Ammon's horn (tissue), 1 donor: ENCODE data around the gene PDE4D.
A peak's percentile ranks its signal among the peaks of the same experiment; 100 is the strongest.
"Not testable (repeated sequence)": the region's sequence is repeated elsewhere in the genome, so short reads cannot be mapped to it uniquely, and the experiment has no call there.

Experiments used
- DNase-seq: peaks from one replicate; pipeline ENCODE4 v3.0.0-alpha.2; 2016; ENCODE audit warnings: low spot score

PDE4D gene

DNA sequence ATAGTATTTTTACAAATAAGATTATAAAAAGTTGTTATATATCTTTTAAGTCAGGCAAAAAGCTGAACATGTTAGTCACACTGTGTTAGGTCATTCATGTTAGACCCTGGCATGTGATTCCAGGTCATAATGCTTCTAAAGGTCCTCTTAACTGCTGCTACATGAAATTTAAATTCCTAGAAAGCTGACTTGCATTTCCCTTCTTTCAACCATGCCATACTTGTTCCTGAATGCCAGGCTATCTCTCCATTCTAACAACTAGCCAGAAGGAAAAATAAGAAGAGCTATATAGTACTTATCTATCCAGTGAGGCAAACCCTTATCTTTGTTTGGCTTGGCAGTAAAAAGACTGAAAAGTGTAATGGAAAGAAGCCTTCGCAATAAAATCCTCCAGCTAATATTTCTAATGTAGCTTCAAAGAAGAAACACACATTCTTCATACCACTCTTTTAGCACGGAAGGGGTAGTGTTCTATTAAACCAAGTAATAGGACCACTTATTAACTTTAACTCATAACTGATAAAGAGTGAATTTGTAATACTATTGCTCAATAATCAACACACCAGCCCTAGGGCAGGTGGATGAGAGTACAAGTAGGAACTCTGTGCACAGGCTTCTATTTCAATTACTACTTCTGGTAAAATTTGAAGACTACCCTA lies 310.2 kb downstream of the PDE4D start:
- no peak for DNase-seq

DNA sequence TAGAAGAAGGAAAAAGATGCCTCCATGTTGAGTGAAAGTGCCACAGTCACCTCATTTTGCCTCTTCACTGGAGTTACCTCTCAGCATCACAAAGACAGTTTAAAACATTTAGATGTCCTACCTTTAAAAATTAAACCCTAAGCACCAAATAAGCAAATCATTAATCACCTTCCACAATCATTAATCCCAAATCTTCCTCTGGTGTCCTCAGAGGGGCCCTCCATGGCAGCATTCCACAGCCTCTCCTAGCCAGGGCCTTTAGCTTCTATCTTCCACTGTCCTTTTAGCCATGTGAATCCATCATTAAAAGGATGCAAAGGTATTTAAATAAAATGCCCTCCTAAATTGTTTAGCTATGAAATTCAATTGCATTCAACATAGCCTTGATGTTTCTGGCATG lies 310.8 kb downstream of the PDE4D start:
- DNase-seq = no peak

DNA sequence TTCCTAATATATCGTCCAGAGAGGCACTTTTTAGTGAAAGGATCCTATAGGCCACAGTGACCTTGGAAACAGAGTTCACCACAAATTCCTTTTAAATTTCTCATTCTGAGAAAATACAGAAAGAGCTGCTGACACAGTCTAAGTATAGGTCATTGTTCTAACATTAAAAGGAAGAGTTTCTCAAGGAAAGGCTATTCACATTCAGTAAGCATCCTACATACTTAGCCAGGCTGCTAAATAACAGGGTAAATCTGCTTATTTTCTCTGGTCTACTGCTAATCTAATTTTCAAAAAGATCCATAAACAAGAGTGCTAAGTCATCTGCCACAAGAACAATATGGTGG lies 313.7 kb downstream of the PDE4D start:
- no peak for DNase-seq

DNA sequence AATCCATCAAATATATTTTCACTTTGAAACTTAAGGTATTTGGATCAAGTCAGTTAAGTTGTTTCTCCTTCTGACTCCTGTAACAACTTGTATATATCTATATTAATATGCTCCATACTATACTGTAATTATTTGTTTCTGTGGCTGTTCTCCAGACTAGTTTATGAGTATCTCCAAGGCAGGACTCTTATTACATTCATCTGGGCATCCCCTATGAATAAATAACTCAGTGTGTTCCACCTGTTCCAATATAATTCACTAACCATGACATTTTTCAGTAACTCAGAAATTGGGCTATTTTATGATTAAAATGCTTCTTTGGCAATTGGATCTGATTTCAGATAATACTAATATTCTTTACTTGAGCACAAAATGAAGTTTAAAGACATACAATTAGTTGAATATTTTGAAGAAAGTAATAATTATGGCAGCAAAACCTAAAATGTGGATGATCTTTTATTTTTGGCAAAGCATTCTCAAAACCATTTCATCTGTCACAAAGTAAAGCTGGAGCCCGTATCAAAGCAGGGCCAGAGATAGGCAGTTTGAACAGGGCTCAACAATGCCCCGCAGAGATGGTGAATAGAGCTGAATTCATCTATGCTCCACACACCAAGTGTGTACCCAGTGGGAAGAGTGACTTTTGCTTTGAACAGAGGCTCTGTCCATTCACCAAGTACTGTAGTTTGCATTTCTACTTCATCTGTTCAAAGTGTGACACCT lies 314.3 kb downstream of the PDE4D start:
- DNase-seq = peak; percentile 52

GRCh38 chr5:59577485-59577884 lies 316.0 kb downstream of the PDE4D start:
- no peak for DNase-seq

DNA sequence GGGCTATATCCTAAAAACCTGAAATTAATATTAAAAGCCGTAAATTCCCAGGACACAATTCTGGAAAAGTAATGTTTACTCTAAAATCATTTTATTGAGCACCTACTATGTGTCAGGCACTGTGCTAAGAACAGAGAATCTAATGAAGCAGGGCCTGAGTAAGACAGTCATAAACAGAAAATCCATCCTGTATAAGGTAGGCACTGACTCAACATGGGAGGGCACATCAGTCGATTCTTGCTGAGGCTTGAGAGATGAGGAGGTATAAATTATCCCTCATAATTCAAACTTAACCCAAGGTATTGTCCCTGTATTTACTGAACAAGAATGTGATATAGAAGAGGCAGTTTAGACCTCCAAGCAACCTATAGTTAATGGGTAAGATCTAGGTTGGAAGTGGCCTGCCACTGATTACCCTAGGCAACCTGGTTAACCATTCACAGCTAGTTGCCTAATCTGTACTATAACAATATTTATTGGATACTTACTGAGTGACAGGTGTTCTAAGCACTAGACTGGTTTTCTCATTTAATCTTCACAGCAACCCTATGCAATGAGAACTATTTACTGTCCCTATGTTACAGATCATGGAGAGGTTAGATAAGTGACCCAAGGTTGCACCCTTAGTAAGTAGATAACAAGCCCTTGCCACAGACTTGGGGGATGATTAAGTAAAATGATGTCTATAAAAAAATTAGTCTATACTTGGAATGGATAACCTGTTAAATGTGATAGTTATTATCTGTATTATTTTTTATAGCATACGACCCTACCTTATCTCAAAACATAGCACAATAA lies 317.7 kb downstream of the PDE4D start:
- DNase-seq = no peak

- DNase-seq = not testable (repeated sequence)
Observed at GRCh38 chr5:59573509-59573908, 320.0 kb downstream of the PDE4D start.

DNA sequence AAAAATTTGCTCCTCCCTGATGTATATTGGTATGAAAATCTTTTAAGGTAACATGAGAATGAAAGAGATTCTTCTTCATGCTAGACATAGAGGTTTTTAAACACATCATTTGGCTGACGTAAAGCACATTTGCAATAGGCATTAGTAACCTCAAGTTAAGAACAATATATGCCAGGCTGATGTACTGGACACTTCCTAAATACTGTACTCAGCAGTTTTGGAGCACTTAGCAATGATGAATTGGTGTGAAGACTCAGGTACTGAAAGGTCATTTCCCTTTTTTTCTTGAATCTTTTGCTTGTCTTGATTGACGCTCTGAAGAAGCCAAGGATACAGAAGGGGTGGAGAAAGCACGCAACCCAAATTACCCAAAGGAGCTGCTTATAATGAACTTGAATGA lies 322.5 kb downstream of the PDE4D start:
- no peak for DNase-seq

GRCh38 chr5:59569608-59570334 lies 323.8 kb downstream of the PDE4D start:
- no peak for DNase-seq

- no peak for DNase-seq
Observed at GRCh38 chr5:59569158-59569557, 324.4 kb downstream of the PDE4D start.

DNA sequence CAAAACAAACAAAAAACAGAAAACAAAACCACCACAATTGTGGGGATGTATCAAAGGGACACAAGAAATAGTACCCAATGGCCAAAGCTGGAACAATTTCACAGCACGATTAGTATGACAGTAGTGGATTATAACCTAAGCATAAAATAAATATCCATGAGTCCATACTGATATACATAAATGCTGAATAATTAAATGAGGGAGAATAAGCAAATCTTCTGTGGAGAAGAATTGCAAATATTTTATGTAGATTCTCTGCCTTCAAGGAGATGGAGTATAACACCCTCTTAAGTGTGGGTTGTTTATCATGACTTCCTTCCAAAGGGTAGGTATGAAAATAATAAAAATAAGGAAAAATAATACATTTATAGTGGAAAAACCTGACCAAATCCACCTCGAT lies 325.4 kb downstream of the PDE4D start:
- no peak for DNase-seq

GRCh38 chr5:59565551-59565950 lies 328.0 kb downstream of the PDE4D start:
- DNase-seq = no peak

DNA sequence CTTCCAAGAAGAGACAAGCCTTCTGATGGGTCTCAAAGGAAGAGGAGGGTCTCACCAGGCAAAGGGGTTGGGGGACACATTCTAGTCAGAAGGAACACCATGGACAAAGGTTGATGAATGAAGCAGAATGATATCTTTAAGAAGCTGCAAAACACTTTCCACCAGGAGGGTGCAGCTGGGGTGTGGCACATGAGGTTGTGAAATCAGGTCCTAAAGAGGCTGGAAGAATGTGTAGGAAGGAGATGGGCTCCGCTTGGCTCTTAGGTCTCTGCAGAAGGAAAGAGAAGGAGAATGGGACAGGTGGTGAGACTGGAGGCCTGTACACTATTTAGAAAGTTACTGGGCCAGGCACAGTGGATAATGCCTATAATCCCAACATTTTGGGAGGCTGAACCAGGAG lies 328.6 kb downstream of the PDE4D start:
- no peak for DNase-seq

GRCh38 chr5:59562756-59563389 lies 330.7 kb downstream of the PDE4D start:
- DNase-seq = no peak

GRCh38 chr5:59560553-59560952 lies 333.0 kb downstream of the PDE4D start:
- no peak for DNase-seq

DNA sequence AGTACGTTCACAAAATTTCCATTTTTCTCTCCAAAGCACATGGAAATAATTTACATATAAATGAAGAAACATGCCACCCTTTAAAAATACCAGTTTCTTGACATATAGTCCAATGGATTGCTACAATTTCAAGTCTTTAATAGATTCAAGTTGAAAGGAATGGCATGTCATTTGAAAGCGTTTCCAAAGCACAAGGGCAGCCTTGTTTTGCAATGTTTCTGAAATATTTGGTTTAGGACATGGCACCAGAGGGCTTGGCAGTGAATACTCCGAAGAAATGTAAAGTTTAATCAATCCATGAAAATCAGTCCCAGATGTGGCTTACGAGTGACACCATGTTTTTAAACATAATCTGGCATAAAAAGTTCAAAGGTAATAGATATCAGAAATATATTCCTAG lies 333.7 kb downstream of the PDE4D start:
- no peak for DNase-seq

DNA sequence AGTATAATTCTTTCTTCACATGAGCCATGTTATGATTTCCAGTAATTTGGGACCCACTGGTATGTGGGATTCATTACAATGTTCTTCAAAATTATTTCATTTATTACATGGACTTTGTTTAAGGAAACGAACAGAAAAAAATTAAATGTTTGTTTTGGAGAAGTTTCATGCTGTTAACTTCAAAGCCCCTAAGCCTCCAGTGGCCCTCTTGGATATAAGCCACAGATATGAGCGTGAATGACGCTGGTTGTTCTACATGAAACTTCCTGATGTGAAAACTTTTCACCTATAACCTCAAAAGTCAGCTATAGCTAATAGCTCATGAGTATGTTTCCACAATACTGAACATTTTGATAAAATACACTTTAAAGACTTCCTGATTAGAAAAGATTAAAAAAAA lies 334.2 kb downstream of the PDE4D start:
- DNase-seq = no peak

- DNase-seq = no peak
Observed at GRCh38 chr5:59558501-59558900, 335.0 kb downstream of the PDE4D start.

GRCh38 chr5:59557572-59557971 lies 336.0 kb downstream of the PDE4D start:
- no peak for DNase-seq

- DNase-seq = no peak
Observed at GRCh38 chr5:59555596-59555995, 337.9 kb downstream of the PDE4D start.

DNA sequence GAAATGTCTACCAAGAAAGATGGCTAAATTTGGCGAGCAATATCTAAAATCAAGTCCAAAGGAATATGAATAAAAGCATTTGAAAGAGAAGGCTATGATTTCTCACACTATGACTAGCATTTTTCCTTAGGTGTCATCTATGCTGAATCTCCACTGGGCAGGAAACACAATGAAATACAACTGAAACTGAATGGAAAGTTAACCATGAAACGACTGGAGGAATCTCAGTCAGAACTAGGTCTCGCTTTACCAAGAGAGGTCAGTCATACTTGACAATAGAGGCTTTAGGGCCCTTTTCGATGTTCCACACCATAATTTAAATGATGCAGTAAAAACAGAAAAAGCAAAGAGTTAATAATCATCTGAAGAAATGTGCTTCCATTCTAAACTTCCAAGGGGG lies 339.0 kb downstream of the PDE4D start:
- no peak for DNase-seq

DNA sequence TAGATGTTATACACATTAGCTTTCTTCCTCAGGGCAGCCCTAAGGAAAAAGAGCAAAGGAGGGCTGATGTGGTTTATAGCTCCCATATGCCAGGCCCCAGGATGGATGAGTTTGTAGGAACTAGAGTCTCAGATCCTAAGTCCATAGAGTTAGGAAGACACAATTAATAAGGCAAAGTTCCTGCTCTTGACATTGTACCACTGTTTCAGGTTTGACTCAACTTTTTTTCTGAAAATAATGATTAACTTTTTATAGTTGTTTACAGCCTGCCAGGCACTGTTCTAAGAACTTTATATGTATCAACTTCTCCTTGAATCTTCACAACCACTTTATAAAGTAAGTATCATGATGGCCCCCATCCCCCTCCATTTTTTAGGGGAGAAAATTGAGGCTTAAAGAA lies 339.5 kb downstream of the PDE4D start:
- DNase-seq = no peak
